ENCODE results near the gene CDK5RAP1.

DNA sequence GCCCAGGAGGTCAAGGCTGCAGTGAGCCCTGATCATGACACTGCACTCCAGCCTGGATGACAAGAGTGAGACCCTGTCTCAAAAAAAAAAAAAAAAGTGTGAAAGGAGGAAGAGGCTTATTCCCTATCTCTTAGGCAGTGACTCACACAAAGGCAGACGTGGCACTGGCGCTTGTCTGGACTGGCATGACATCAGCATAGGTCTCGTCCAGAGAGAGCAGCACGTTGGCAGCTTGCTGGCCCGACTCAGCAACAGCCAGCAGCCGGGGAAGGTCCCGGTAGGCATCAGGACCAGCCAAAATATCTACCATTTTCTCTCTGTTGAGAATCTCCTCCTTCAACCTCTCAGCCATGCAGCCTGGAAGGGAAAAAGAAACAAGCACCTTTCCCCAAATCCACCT lies 14.1 kb downstream of the CDK5RAP1 start:
- TF ChIP-seq, protein P1, sequence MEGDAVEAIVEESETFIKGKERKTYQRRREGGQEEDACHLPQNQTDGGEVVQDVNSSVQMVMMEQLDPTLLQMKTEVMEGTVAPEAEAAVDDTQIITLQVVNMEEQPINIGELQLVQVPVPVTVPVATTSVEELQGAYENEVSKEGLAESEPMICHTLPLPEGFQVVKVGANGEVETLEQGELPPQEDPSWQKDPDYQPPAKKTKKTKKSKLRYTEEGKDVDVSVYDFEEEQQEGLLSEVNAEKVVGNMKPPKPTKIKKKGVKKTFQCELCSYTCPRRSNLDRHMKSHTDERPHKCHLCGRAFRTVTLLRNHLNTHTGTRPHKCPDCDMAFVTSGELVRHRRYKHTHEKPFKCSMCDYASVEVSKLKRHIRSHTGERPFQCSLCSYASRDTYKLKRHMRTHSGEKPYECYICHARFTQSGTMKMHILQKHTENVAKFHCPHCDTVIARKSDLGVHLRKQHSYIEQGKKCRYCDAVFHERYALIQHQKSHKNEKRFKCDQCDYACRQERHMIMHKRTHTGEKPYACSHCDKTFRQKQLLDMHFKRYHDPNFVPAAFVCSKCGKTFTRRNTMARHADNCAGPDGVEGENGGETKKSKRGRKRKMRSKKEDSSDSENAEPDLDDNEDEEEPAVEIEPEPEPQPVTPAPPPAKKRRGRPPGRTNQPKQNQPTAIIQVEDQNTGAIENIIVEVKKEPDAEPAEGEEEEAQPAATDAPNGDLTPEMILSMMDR (IDR thresholded peaks at IDR 0.05; ENCODE audit: low read depth, low read length, poor library complexity, severe bottlenecking) = no peak
- TF ChIP-seq EZH2phosphoT487 (IDR thresholded peaks at IDR 0.05; ENCODE audit: borderline replicate concordance, low read length) = no peak
